ENCODE results near the gene E2F6.

Gene E2F6

GRCh38 chr2:11456251-11456650 lies 9.7 kb downstream of the E2F6 start:
- peaks cover 3% of the 10 kb centered on the region; the same call in 1 of the 2 replicates for H3K4me1 ChIP-seq (ENCODE audit: control insufficient read depth, insufficient read depth, low read length)
- peaks cover 42% of the 10 kb centered on the region for H3K36me3 ChIP-seq (ENCODE audit: control insufficient read depth, insufficient read depth, low read length)
- H3K9me3 ChIP-seq (ENCODE audit: control insufficient read depth, insufficient read depth, low read depth, low read length): no peaks in the 10 kb centered on the region
- no peak overlapping the region for H3K4me3 ChIP-seq (ENCODE audit: low read depth, low read length)
- H3K27me3 ChIP-seq (ENCODE audit: control insufficient read depth, insufficient read depth, low read length): no peaks in the 10 kb centered on the region
- H3K27ac ChIP-seq (ENCODE audit: low read depth, low read length): no peak overlapping the region
- no peak overlapping the region for H3K9ac ChIP-seq (ENCODE audit: low read length)

- H3K9me3 ChIP-seq (ENCODE audit: control insufficient read depth, insufficient read depth, low read depth, low read length): no peaks in the 10 kb centered on the region
- no peak overlapping the region for H3K4me3 ChIP-seq (ENCODE audit: low read depth, low read length)
- H3K36me3 ChIP-seq (ENCODE audit: control insufficient read depth, insufficient read depth, low read length): peaks cover 54% of the 10 kb centered on the region
- H3K27ac ChIP-seq (ENCODE audit: low read depth, low read length): no peak overlapping the region
- no peak overlapping the region for H3K9ac ChIP-seq (ENCODE audit: low read length)
- H3K27me3 ChIP-seq (ENCODE audit: control insufficient read depth, insufficient read depth, low read length): no peaks in the 10 kb centered on the region
- H3K4me1 ChIP-seq (ENCODE audit: control insufficient read depth, insufficient read depth, low read length): peaks cover 3% of the 10 kb centered on the region; the same call in 1 of the 2 replicates
These were observed 11.1 kb downstream of the E2F6 start for GRCh38 chr2:11454824-11455223.

- Histone ChIP-seq H3K27ac (ENCODE audit: low read depth, low read length) (no peak overlapping the region), H3K4me3 (ENCODE audit: low read depth, low read length) (no peak overlapping the region), H3K4me1 (ENCODE audit: control insufficient read depth, insufficient read depth, low read length) (no peaks in the 10 kb centered on the region), H3K27me3 (ENCODE audit: control insufficient read depth, insufficient read depth, low read length) (no peaks in the 10 kb centered on the region), H3K36me3 (ENCODE audit: control insufficient read depth, insufficient read depth, low read length) (peaks cover 82% of the 10 kb centered on the region), H3K9me3 (ENCODE audit: control insufficient read depth, insufficient read depth, low read depth, low read length) (no peaks in the 10 kb centered on the region), H3K9ac (ENCODE audit: low read length) (no peak overlapping the region)
These were observed 15.2 kb downstream of the E2F6 start for GRCh38 chr2:11450791-11451190.

- peaks cover 87% of the 10 kb centered on the region for H3K36me3 ChIP-seq (ENCODE audit: control insufficient read depth, insufficient read depth, low read length)
- H3K4me3 ChIP-seq (ENCODE audit: low read depth, low read length): no peak overlapping the region
- no peak overlapping the region for H3K9ac ChIP-seq (ENCODE audit: low read length)
- no peak overlapping the region for H3K27ac ChIP-seq (ENCODE audit: low read depth, low read length)
- H3K9me3 ChIP-seq (ENCODE audit: control insufficient read depth, insufficient read depth, low read depth, low read length): peaks cover 16% of the 10 kb centered on the region
- H3K4me1 ChIP-seq (ENCODE audit: control insufficient read depth, insufficient read depth, low read length): no peaks in the 10 kb centered on the region
- H3K27me3 ChIP-seq (ENCODE audit: control insufficient read depth, insufficient read depth, low read length): no peaks in the 10 kb centered on the region
These were observed 19.2 kb downstream of the E2F6 start for GRCh38 chr2:11446733-11447248.

GRCh38 chr2:11444737-11445136 lies 21.2 kb downstream of the E2F6 start:
- H3K27ac ChIP-seq (ENCODE audit: low read depth, low read length): no peak overlapping the region
- H3K4me1 ChIP-seq (ENCODE audit: control insufficient read depth, insufficient read depth, low read length): no peaks in the 10 kb centered on the region
- no peak overlapping the region for H3K9ac ChIP-seq (ENCODE audit: low read length)
- H3K36me3 ChIP-seq (ENCODE audit: control insufficient read depth, insufficient read depth, low read length): peaks cover 88% of the 10 kb centered on the region
- H3K9me3 ChIP-seq (ENCODE audit: control insufficient read depth, insufficient read depth, low read depth, low read length): peaks cover 25% of the 10 kb centered on the region
- no peak overlapping the region for H3K4me3 ChIP-seq (ENCODE audit: low read depth, low read length)
- H3K27me3 ChIP-seq (ENCODE audit: control insufficient read depth, insufficient read depth, low read length): no peaks in the 10 kb centered on the region

- no peak overlapping the region for H3K4me3 ChIP-seq (ENCODE audit: low read depth, low read length)
- no peak overlapping the region for H3K27ac ChIP-seq (ENCODE audit: low read depth, low read length)
- peaks cover 60% of the 10 kb centered on the region for H3K36me3 ChIP-seq (ENCODE audit: control insufficient read depth, insufficient read depth, low read length)
- no peaks in the 10 kb centered on the region for H3K27me3 ChIP-seq (ENCODE audit: control insufficient read depth, insufficient read depth, low read length)
- H3K9me3 ChIP-seq (ENCODE audit: control insufficient read depth, insufficient read depth, low read depth, low read length): peaks cover 44% of the 10 kb centered on the region
- H3K9ac ChIP-seq (ENCODE audit: low read length): no peak overlapping the region
- no peaks in the 10 kb centered on the region for H3K4me1 ChIP-seq (ENCODE audit: control insufficient read depth, insufficient read depth, low read length)
These were observed 27.3 kb downstream of the E2F6 start for GRCh38 chr2:11438555-11439080.

- H3K4me3 ChIP-seq (ENCODE audit: low read depth, low read length): no peak overlapping the region
- H3K9me3 ChIP-seq (ENCODE audit: control insufficient read depth, insufficient read depth, low read depth, low read length): peaks cover 42% of the 10 kb centered on the region
- no peaks in the 10 kb centered on the region for H3K27me3 ChIP-seq (ENCODE audit: control insufficient read depth, insufficient read depth, low read length)
- H3K4me1 ChIP-seq (ENCODE audit: control insufficient read depth, insufficient read depth, low read length): no peaks in the 10 kb centered on the region
- no peak overlapping the region for H3K9ac ChIP-seq (ENCODE audit: low read length)
- peaks cover 52% of the 10 kb centered on the region for H3K36me3 ChIP-seq (ENCODE audit: control insufficient read depth, insufficient read depth, low read length)
- no peak overlapping the region for H3K27ac ChIP-seq (ENCODE audit: low read depth, low read length)
These were observed 28.4 kb downstream of the E2F6 start for GRCh38 chr2:11437602-11438001.

GRCh38 chr2:11435036-11435435 lies 30.9 kb downstream of the E2F6 start:
- H3K36me3 ChIP-seq (ENCODE audit: control insufficient read depth, insufficient read depth, low read length): peaks cover 30% of the 10 kb centered on the region
- H3K9ac ChIP-seq (ENCODE audit: low read length): no peak overlapping the region
- H3K27ac ChIP-seq (ENCODE audit: low read depth, low read length): no peak overlapping the region
- H3K9me3 ChIP-seq (ENCODE audit: control insufficient read depth, insufficient read depth, low read depth, low read length): peaks cover 27% of the 10 kb centered on the region
- H3K4me3 ChIP-seq (ENCODE audit: low read depth, low read length): no peak overlapping the region
- H3K4me1 ChIP-seq (ENCODE audit: control insufficient read depth, insufficient read depth, low read length): no peaks in the 10 kb centered on the region
- H3K27me3 ChIP-seq (ENCODE audit: control insufficient read depth, insufficient read depth, low read length): no peaks in the 10 kb centered on the region

- Histone ChIP-seq H3K36me3 (ENCODE audit: control insufficient read depth, insufficient read depth, low read length) (peaks cover 24% of the 10 kb centered on the region), H3K4me1 (ENCODE audit: control insufficient read depth, insufficient read depth, low read length) (no peaks in the 10 kb centered on the region), H3K9me3 (ENCODE audit: control insufficient read depth, insufficient read depth, low read depth, low read length) (peaks cover 23% of the 10 kb centered on the region), H3K4me3 (ENCODE audit: low read depth, low read length) (no peak overlapping the region), H3K27ac (ENCODE audit: low read depth, low read length) (no peak overlapping the region), H3K27me3 (ENCODE audit: control insufficient read depth, insufficient read depth, low read length) (no peaks in the 10 kb centered on the region), H3K9ac (ENCODE audit: low read length) (no peak overlapping the region)
These were observed 31.5 kb downstream of the E2F6 start for GRCh38 chr2:11434443-11434842.

GRCh38 chr2:11433822-11434221 lies 32.1 kb downstream of the E2F6 start:
- no peak overlapping the region for H3K4me3 ChIP-seq (ENCODE audit: low read depth, low read length)
- peaks cover 19% of the 10 kb centered on the region for H3K9me3 ChIP-seq (ENCODE audit: control insufficient read depth, insufficient read depth, low read depth, low read length)
- no peak overlapping the region for H3K27ac ChIP-seq (ENCODE audit: low read depth, low read length)
- no peak overlapping the region for H3K9ac ChIP-seq (ENCODE audit: low read length)
- H3K36me3 ChIP-seq (ENCODE audit: control insufficient read depth, insufficient read depth, low read length): peaks cover 20% of the 10 kb centered on the region
- H3K27me3 ChIP-seq (ENCODE audit: control insufficient read depth, insufficient read depth, low read length): no peaks in the 10 kb centered on the region
- no peaks in the 10 kb centered on the region for H3K4me1 ChIP-seq (ENCODE audit: control insufficient read depth, insufficient read depth, low read length)

- H3K9me3 ChIP-seq (ENCODE audit: control insufficient read depth, insufficient read depth, low read depth, low read length): peaks cover 4% of the 10 kb centered on the region; the same call in 1 of the 2 replicates
- H3K27me3 ChIP-seq (ENCODE audit: control insufficient read depth, insufficient read depth, low read length): no peaks in the 10 kb centered on the region
- no peaks in the 10 kb centered on the region for H3K4me1 ChIP-seq (ENCODE audit: control insufficient read depth, insufficient read depth, low read length)
- peaks cover 5% of the 10 kb centered on the region; the same call in 1 of the 2 replicates for H3K36me3 ChIP-seq (ENCODE audit: control insufficient read depth, insufficient read depth, low read length)
- H3K27ac ChIP-seq (ENCODE audit: low read depth, low read length): no peak overlapping the region
- H3K9ac ChIP-seq (ENCODE audit: low read length): no peak overlapping the region
- H3K4me3 ChIP-seq (ENCODE audit: low read depth, low read length): no peak overlapping the region
These were observed 35.2 kb downstream of the E2F6 start for GRCh38 chr2:11430729-11431128.
